Prostate gland (tissue), 2 donors: ENCODE data around the gene CRYBG3.

Experiments
- POLR2AphosphoS5 ChIP-seq: sonication (generic); formaldehyde crosslinking; IDR thresholded peaks from one replicate; pipeline ENCODE4 v1.6.1; 2017; ENCODE audit warnings: antibody characterized with exemption
- TF ChIP-seq, protein P1 (sequence below), 4 experiments: fragments of 200-600 bp in 2 of 4; fragments of 450-650 bp in 2 of 4; sonication (generic) in 2 of 4; IDR thresholded peaks; 1 replicate in 3 of 4; 2 replicates in 1 of 4; pipeline ENCODE4 v1.5.1; 2016 to 2019; ENCODE audit warnings: antibody characterized with exemption in 4 of 4, mild to moderate bottlenecking in 2 of 4, moderate library complexity in 2 of 4

DNA sequence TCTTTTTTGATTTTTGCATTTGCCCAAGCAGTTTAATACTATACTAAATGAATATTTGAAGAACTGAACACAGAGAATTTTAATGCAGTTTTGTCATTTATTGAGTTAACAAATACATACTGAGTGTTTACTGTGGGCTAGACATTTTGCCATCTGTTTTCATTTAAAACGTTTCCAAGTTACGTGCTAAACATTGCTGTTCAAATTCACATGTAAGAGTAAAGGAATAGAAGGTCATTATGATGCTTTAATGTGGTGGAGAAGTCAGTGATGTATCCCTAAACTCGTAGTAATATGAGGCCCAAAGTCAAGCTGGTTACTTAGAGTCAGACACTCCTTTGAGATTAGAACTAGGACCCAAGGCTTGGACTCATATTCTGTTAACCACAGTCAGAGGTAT lies 49.4 kb downstream of the CRYBG3 start:
- TF ChIP-seq, protein P1, sequence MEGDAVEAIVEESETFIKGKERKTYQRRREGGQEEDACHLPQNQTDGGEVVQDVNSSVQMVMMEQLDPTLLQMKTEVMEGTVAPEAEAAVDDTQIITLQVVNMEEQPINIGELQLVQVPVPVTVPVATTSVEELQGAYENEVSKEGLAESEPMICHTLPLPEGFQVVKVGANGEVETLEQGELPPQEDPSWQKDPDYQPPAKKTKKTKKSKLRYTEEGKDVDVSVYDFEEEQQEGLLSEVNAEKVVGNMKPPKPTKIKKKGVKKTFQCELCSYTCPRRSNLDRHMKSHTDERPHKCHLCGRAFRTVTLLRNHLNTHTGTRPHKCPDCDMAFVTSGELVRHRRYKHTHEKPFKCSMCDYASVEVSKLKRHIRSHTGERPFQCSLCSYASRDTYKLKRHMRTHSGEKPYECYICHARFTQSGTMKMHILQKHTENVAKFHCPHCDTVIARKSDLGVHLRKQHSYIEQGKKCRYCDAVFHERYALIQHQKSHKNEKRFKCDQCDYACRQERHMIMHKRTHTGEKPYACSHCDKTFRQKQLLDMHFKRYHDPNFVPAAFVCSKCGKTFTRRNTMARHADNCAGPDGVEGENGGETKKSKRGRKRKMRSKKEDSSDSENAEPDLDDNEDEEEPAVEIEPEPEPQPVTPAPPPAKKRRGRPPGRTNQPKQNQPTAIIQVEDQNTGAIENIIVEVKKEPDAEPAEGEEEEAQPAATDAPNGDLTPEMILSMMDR (IDR thresholded peaks at IDR 0.05) = no peak
- TF ChIP-seq POLR2AphosphoS5 = no peak
